B cell (primary cell): ENCODE measurements around the gene ASIC3. TPM values are rescaled to one million over a fixed set of nuclear protein-coding genes. Genes with fewer than 3 reads are reported as not detected.

Source experiments
- ATAC-seq: fragments of 200-7000 bp; cut with Tn5 transposase; one replicate; pipeline ENCODE4 v1.10.0; 2021; ENCODE audit warnings: low read depth, mild to moderate bottlenecking, moderate number of reproducible peaks, moderate library complexity
- CTCF ChIA-PET: fragments of 350-600 bp; sonication (Branson Sonifier 250); formaldehyde crosslinking; loops from one replicate; lab custom pipeline; 2021; ENCODE audit warnings: antibody characterized with exemption, inconsistent platforms; lab: Charles Lee
- POLR2A ChIA-PET: fragments of 350-600 bp; sonication (Branson Sonifier 250); formaldehyde crosslinking; loops from one replicate; lab custom pipeline; 2021; ENCODE audit warnings: antibody characterized with exemption; lab: Charles Lee
- DNase-seq: peaks from one replicate; pipeline ENCODE4 v3.0.0; 2013
- H2AFZ ChIP-seq: 2 replicates; pipeline ENCODE4 v1.6.1; 2012; ENCODE audit warnings: mild to moderate bottlenecking, low read depth, low read length; ENCODE audit not compliant: insufficient read depth, poor library complexity, severe bottlenecking
- H3K27ac ChIP-seq, 2 donors: 1 replicate in 1 of 2; 2 replicates in 1 of 2; pipeline ENCODE4 v1.5.1; 2012 to 2013; ENCODE audit warnings: low read length in 2 of 2, mild to moderate bottlenecking in 2 of 2, moderate library complexity in 1 of 2
- H3K27me3 ChIP-seq, 4 experiments: fragments of 200-600 bp in 1 of 4; sonication (generic) in 1 of 4; replicated peaks in 1 of 4; 1 replicate in 2 of 4; 2 replicates in 2 of 4; pipeline versions ENCODE4 v1.6.1 to v1.7.0; 2013 to 2016; ENCODE audit warnings: low read length in 3 of 4, mild to moderate bottlenecking in 2 of 4, mixed read lengths in 1 of 4, moderate library complexity in 1 of 4; ENCODE audit not compliant: insufficient read depth in 4 of 4, control insufficient read depth in 3 of 4; ENCODE audit errors: control extremely low read depth in 1 of 4
- H3K36me3 ChIP-seq, 2 experiments: replicated peaks in 1 of 2; 1 replicate in 1 of 2; 2 replicates in 1 of 2; pipeline versions ENCODE4 v1.6.1 to v1.7.1; 2013; ENCODE audit warnings: low read length in 1 of 2; ENCODE audit not compliant: insufficient read depth in 2 of 2, control insufficient read depth in 1 of 2; ENCODE audit errors: control extremely low read depth in 1 of 2, extremely low read depth in 1 of 2
- H3K4me1 ChIP-seq, 2 donors: fragments of 200-600 bp in 1 of 2; sonication (generic) in 1 of 2; 1 replicate in 1 of 2; 2 replicates in 1 of 2; pipeline versions ENCODE4 v1.5.1 to v1.6.1; 2013 to 2017; ENCODE audit warnings: low read length in 2 of 2; ENCODE audit not compliant: control insufficient read depth in 2 of 2, insufficient read depth in 2 of 2
- H3K4me2 ChIP-seq: replicated peaks from 2 replicates; pipeline ENCODE3; 2012; ENCODE audit warnings: mild to moderate bottlenecking, low read depth, low read length; ENCODE audit not compliant: poor library complexity, severe bottlenecking
- H3K4me3 ChIP-seq, 5 experiments: fragments of 200-600 bp in 1 of 5; sonication (generic) in 1 of 5; 1 replicate in 3 of 5; 2 replicates in 2 of 5; pipeline versions ENCODE4 v1.5.1 to v1.7.0; 2011 to 2016; ENCODE audit warnings: low read length in 4 of 5, mild to moderate bottlenecking in 4 of 5, low read depth in 2 of 5, control low read depth in 1 of 5, moderate library complexity in 1 of 5; ENCODE audit not compliant: insufficient read depth in 1 of 5; ENCODE audit errors: control extremely low read depth in 1 of 5, extremely low read depth in 1 of 5
- H3K79me2 ChIP-seq: fragments of 200-600 bp; sonication (generic); one replicate; pipeline ENCODE4 v1.6.0; 2016; ENCODE audit warnings: low read length; ENCODE audit not compliant: control insufficient read depth, insufficient read depth
- H3K9ac ChIP-seq: fragments of 200-600 bp; sonication (generic); 2 replicates; pipeline ENCODE4 v1.6.1; 2017; ENCODE audit warnings: mild to moderate bottlenecking, low read length, moderate library complexity
- H3K9me3 ChIP-seq, 3 donors: one replicate each; pipeline versions ENCODE4 v1.6.1 to v1.7.1; 2013; ENCODE audit warnings: low read length in 2 of 3; ENCODE audit not compliant: control insufficient read depth in 2 of 3, insufficient read depth in 1 of 3; ENCODE audit errors: control extremely low read depth in 1 of 3
- H4K20me1 ChIP-seq: 2 replicates; pipeline ENCODE4 v1.6.0; 2012; ENCODE audit warnings: mild to moderate bottlenecking, low read length; ENCODE audit not compliant: insufficient read depth, control insufficient read depth, poor library complexity, severe bottlenecking
- H3K27ac Mint-ChIP-seq: one replicate; pipeline ENCODE4 v1.8.0; 2021; ENCODE audit warnings: mixed read lengths
- H3K27me3 Mint-ChIP-seq: one replicate; pipeline ENCODE4 v1.8.0; 2021; ENCODE audit warnings: mixed read lengths
- H3K4me1 Mint-ChIP-seq: one replicate; pipeline ENCODE4 v1.8.0; 2021; ENCODE audit warnings: mixed read lengths
- H3K4me3 Mint-ChIP-seq: one replicate; pipeline ENCODE4 v1.8.0; 2021; ENCODE audit warnings: mixed read lengths
- H3K9me3 Mint-ChIP-seq: one replicate; pipeline ENCODE4 v1.8.0; 2022; ENCODE audit warnings: mixed read lengths; ENCODE audit not compliant: insufficient read depth
- CTCF ChIP-seq: fragments of 200-600 bp; IDR thresholded peaks from one replicate; pipeline ENCODE4 v1.8.0; 2022; ENCODE audit warnings: antibody characterized with exemption, mild to moderate bottlenecking
- EZH2 ChIP-seq: IDR thresholded peaks from 2 replicates; pipeline ENCODE4 v1.6.1; 2012; ENCODE audit warnings: borderline replicate concordance, low read depth, mild to moderate bottlenecking, moderate library complexity, low read length; ENCODE audit not compliant: insufficient read depth, poor library complexity, severe bottlenecking
- WGBS: methylation state at CpG from one replicate; pipeline ENCODE4 v1.1.5; 2013; ENCODE audit warnings: missing lambda C conversion rate; ENCODE audit not compliant: insufficient coverage; 5-methylcytosine and 5-hydroxymethylcytosine counted together
- intact Hi-C: fragments of 100-400 bp; cut with micrococcal nuclease; formaldehyde crosslinking; loops from one replicate; pipeline ENCODE4 v1.10.0; 2022
- polyA plus RNA-seq: library from polyadenylated mRNA; depleted of rRNA; stranded (reverse); fragments of >200 nt; gene quantifications from 2 replicates; pipeline ENCODE4 v1.2.3, GENCODE V29; 2012
- total RNA-seq, 2 donors: library from RNA; stranded (reverse); fragments of 120-200 nt in 1 of 2; gene quantifications; 1 replicate in 1 of 2; 2 replicates in 1 of 2; pipeline versions ENCODE4 v1.2.3 to v1.2.4, GENCODE V29; 2013 to 2022

The ASIC3 gene
- total and polyA plus RNA-seq, 2 donors (not counting 1 experiment from before 2014, with no cell fraction given) = 4.8 to 5.0 TPM

GRCh38 chr7:151059367-151060112, 11.2 kb downstream of the ASIC3 start, which contains the start of gene SLC4A2:
TSS of gene SLC4A2 (plus strand) at chr7:151059589. CDS start at chr7:151061988, 2,399 bp downstream.
- Histone ChIP-seq H3K4me2 (peak within 1 kb of the TSS; percentile 100), H3K79me2 (peaks cover 37% of the 10 kb centered on the region), H3K4me1 (peaks cover 23 to 40% of the 10 kb centered on the region in 2 donors), H3K36me3 (peaks cover 0 to 5% of the 10 kb centered on the region in 2 experiments), H3K9ac (peak within 1 kb of the TSS; percentile 89), H3K4me3 (peak within 1 kb of the TSS; percentile 67 to 90 (median 73)), H2AFZ (peak within 1 kb of the TSS; percentile 98), H3K9me3 (no peaks in the 10 kb centered on the region), H3K27ac (peak within 1 kb of the TSS; percentile 79 to 82), H3K27me3 (no peaks in the 10 kb centered on the region), H4K20me1 (peaks cover 32% of the 10 kb centered on the region)
- peak within 1 kb of the TSS; percentile 94 for H3K27ac Mint-ChIP-seq
- intact Hi-C loops = loop anchor here (1.0 to 5.0 kb wide), 4 partner anchors 21 to 1345 kb away; partner anchors contain the start of genes FASTK and REPIN1
- peak within 1 kb of the TSS; percentile 96 for H3K4me3 Mint-ChIP-seq
- peak; percentile 87 for DNase-seq
- CTCF ChIA-PET = interaction anchor here (1.3 to 2.2 kb wide), 2 partner anchors 21 to 51 kb away, joined by 4 to 6 read pairs; partner anchors contain the start of gene FASTK
- TF ChIP-seq CTCF (peak; percentile 82), EZH2 (no peak)
- ATAC-seq = peak; percentile 35
- H3K9me3 Mint-ChIP-seq = no peaks in the 10 kb centered on the region
- WGBS = under 1% methylated on average over 72 of the region's 75 CpGs
- H3K4me1 Mint-ChIP-seq = peaks cover 36% of the 10 kb centered on the region
- no peaks in the 10 kb centered on the region for H3K27me3 Mint-ChIP-seq
- POLR2A ChIA-PET = interaction anchor here (0.7 to 1.0 kb wide), 2 partner anchors 24 to 732 kb away, joined by 3 to 7 read pairs; partner anchors contain the start of gene TMUB1

DNA sequence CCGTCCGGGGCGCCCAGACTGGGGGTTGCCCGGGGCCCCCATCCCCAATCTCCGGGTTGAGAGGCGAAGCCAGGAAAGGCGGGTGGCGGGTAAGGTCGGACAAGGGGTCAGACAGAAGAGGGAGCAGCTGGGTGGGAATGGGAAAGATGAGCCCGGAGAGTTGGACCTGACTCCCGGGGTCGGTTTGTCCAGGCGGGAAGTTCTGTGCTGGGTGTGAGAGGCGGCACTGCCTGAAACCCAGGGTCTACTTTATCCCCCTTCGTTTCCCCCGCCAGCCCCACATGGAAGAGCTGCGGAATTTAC, 11.7 kb downstream of the ASIC3 start:
- Mint-ChIP-seq H3K9me3 (no peaks in the 10 kb centered on the region), H3K4me1 (peaks cover 36% of the 10 kb centered on the region), H3K27me3 (no peaks in the 10 kb centered on the region), H3K27ac (peak overlapping the region; percentile 50), H3K4me3 (peak overlapping the region; percentile 96)
- Histone ChIP-seq H3K4me1 (peaks cover 23 to 40% of the 10 kb centered on the region in 2 donors), H3K9me3 (no peaks in the 10 kb centered on the region), H3K27me3 (no peaks in the 10 kb centered on the region), H3K79me2 (peaks cover 37% of the 10 kb centered on the region), H3K9ac (peak overlapping the region; percentile 89), H4K20me1 (peaks cover 32% of the 10 kb centered on the region), H3K36me3 (peaks cover 0 to 11% of the 10 kb centered on the region in 2 experiments), H2AFZ (peak overlapping the region; percentile 98), H3K4me2 (peak overlapping the region; percentile 100), H3K4me3 (peak overlapping the region; percentile 27 to 90 (median 73)), H3K27ac (peak overlapping the region in 1 of 2 donors; percentile 82)
- DNase-seq (no peak), ATAC-seq (no peak)
- POLR2A ChIA-PET = interaction anchor here (0.7 kb wide), 1 partner anchor 23 kb away, joined by 3 read pairs; the partner anchor contains the start of gene TMUB1
- intact Hi-C loops = no loop called here
- 1% methylated on average over 14 of the region's 17 CpGs for WGBS
- TF ChIP-seq CTCF (peak; percentile 63), EZH2 (no peak)
- CTCF ChIA-PET = interaction anchor here (1.2 to 2.2 kb wide), 2 partner anchors 24 to 51 kb away, joined by 4 read pairs; no protein-coding TSS in a partner anchor
